Ishikawa (cell line): ENCODE data around the gene SDHAF3.

Experiments
- CEBPB ChIP-seq: IDR thresholded peaks from 2 replicates; pipeline ENCODE4 v1.6.1; 2012
- CREB1 ChIP-seq: IDR thresholded peaks from 2 replicates; pipeline ENCODE4 v1.6.1; 2012; ENCODE audit warnings: low read depth
- EGR1 ChIP-seq: IDR thresholded peaks from 2 replicates; pipeline ENCODE4 v1.6.1; 2012
- EP300 ChIP-seq: IDR thresholded peaks from 2 replicates; pipeline ENCODE4 v1.6.1; 2012; ENCODE audit warnings: borderline replicate concordance
- FOXM1 ChIP-seq: IDR thresholded peaks from 2 replicates; pipeline ENCODE4 v1.6.1; 2012; ENCODE audit warnings: low read depth, borderline replicate concordance
- MAX ChIP-seq: IDR thresholded peaks from 2 replicates; pipeline ENCODE4 v1.6.1; 2012
- NFIC ChIP-seq: IDR thresholded peaks from 2 replicates; pipeline ENCODE4 v1.6.1; 2012
- RAD21 ChIP-seq: IDR thresholded peaks from 2 replicates; pipeline ENCODE4 v1.6.1; 2012; ENCODE audit warnings: low read depth
- REST ChIP-seq: IDR thresholded peaks from 2 replicates; pipeline ENCODE4 v1.6.1; 2012; ENCODE audit warnings: low read depth, mild to moderate bottlenecking
- TAF1 ChIP-seq: IDR thresholded peaks from 2 replicates; pipeline ENCODE4 v1.6.1; 2012; ENCODE audit warnings: low read depth, mild to moderate bottlenecking
- TCF12 ChIP-seq: IDR thresholded peaks from 2 replicates; pipeline ENCODE4 v1.6.1; 2012; ENCODE audit warnings: low read depth
- TEAD4 ChIP-seq: IDR thresholded peaks from 2 replicates; pipeline ENCODE4 v1.6.1; 2012
- USF1 ChIP-seq: IDR thresholded peaks from 2 replicates; pipeline ENCODE4 v1.6.1; 2012
- YY1 ChIP-seq: IDR thresholded peaks from 2 replicates; pipeline ENCODE4 v1.6.1; 2012; ENCODE audit warnings: low read depth
- ZBTB7A ChIP-seq: IDR thresholded peaks from 2 replicates; pipeline ENCODE4 v1.6.1; 2012; ENCODE audit warnings: low read depth

SDHAF3 gene

DNA sequence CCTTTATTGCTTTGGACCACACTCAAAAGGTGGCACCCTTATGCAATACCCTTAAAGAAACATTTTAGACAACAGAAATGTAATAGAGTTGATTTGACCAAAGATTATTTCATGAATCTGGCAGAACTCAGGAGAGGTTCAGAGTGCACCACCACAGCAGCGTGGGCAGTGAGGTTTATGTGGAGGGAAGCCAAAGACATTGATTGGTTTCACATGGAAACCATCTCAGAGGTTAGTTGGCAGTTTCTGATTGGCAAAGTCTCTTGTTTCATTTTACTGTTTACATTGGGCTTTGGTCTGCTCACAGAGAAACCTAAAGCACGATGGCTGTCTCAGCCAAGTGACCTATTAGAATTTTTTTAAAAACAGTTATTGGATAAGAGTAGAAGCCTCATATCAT lies 101.3 kb downstream of the SDHAF3 start:
- no peak for TF ChIP-seq FOXM1
- TF ChIP-seq MAX, result no peak
- no peak for TF ChIP-seq RAD21
- no peak for TF ChIP-seq TCF12
- TF ChIP-seq YY1, result no peak
- no peak for TF ChIP-seq CEBPB
- no peak for TF ChIP-seq TAF1
- TF ChIP-seq TEAD4, result no peak
- no peak for TF ChIP-seq CREB1
- no peak for TF ChIP-seq USF1
- no peak for TF ChIP-seq EP300
- TF ChIP-seq NFIC, result no peak

GRCh38 chr7:97219237-97219636 lies 101.7 kb downstream of the SDHAF3 start:
- TF ChIP-seq FOXM1 (no peak), YY1 (no peak), RAD21 (no peak), REST (no peak), NFIC (no peak), USF1 (no peak), EGR1 (no peak), TEAD4 (no peak), EP300 (no peak)

DNA sequence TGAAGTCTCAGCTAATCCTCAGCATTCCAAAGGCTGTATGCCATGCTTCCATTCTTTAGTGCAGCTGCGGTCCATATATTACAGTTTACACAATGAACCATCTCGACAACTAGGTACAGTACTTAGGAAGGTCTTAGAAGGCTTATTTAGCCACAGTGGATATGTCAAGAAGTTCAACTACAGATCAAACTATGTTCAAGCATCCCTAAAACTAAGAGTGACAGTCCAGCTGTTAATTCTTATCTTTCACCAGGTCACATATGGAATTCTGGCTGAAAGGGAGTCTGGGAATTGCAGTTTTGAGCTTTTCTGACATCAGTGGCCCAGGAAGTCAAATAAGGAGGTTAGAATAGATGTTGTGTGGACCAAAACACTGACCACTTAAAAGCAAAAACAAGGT lies 106.8 kb downstream of the SDHAF3 start:
- TF ChIP-seq TEAD4 (no peak), NFIC (no peak), REST (no peak), CREB1 (no peak), YY1 (no peak), EP300 (no peak), MAX (no peak)

DNA sequence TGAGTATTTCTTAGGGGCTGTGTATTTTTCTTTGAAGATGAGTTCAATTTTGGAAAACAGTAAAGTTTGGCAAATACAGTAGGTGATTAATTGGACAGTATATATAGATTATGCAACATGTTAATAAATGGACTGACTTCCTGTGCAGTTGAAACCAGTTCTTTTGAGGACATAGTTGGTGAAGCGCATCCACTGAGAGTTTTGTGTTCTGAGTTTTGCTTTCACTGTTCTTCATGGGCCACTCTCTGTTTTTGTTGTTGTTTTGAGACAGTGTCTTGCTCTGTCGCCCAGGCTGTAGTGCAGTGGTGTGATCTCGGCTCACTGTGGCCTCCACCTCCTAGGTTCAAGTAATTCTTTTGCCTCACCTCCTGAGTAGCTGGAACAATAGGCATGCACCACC lies 109.0 kb downstream of the SDHAF3 start:
- TF ChIP-seq CREB1, result no peak
- no peak for TF ChIP-seq REST
- TF ChIP-seq ZBTB7A, result no peak
- no peak for TF ChIP-seq FOXM1
- no peak for TF ChIP-seq NFIC
- TF ChIP-seq TCF12, result no peak
- TF ChIP-seq EP300, result no peak
- no peak for TF ChIP-seq EGR1
- no peak for TF ChIP-seq TEAD4
- TF ChIP-seq MAX, result no peak
